KMS-11 (cell line): Measurements from ENCODE around the gene BIN1.
A peak's percentile ranks its signal among the peaks of the same experiment; 100 is the strongest.

ENCODE experiments used
- H2AFZ ChIP-seq: fragments of 200-600 bp; sonication (generic); 2 replicates; pipeline ENCODE4 v1.6.1; 2016; ENCODE audit warnings: antibody characterized with exemption, mixed run types, low read depth
- H3K27ac ChIP-seq: fragments of 200-600 bp; sonication (generic); 2 replicates; pipeline ENCODE4 v1.6.1; 2016; ENCODE audit warnings: mild to moderate bottlenecking, mixed run types
- H3K27me3 ChIP-seq: fragments of 200-600 bp; sonication (generic); 2 replicates; pipeline ENCODE4 v1.6.1; 2017; ENCODE audit warnings: mild to moderate bottlenecking, low read depth, mixed run types, moderate library complexity; ENCODE audit not compliant: insufficient read depth
- H3K36me3 ChIP-seq: fragments of 200-600 bp; sonication (generic); 2 replicates; pipeline ENCODE4 v1.6.1; 2017; ENCODE audit warnings: mild to moderate bottlenecking, mixed run types; ENCODE audit not compliant: insufficient read depth
- H3K4me1 ChIP-seq: fragments of 200-600 bp; sonication (generic); 2 replicates; pipeline ENCODE4 v1.6.1; 2016; ENCODE audit warnings: mild to moderate bottlenecking, low read depth, mixed run types; ENCODE audit not compliant: poor library complexity, severe bottlenecking
- H3K4me2 ChIP-seq: fragments of 200-600 bp; sonication (generic); 2 replicates; pipeline ENCODE4 v1.7.0; 2016; ENCODE audit warnings: mild to moderate bottlenecking, mixed run types
- H3K4me3 ChIP-seq: fragments of 200-600 bp; sonication (generic); IDR thresholded peaks from 2 replicates; pipeline ENCODE4 v1.6.1; 2017; ENCODE audit warnings: low read depth, low read length, mixed read lengths; ENCODE audit not compliant: insufficient read depth
- H3K79me2 ChIP-seq: fragments of 200-600 bp; sonication (generic); 2 replicates; pipeline ENCODE4 v1.6.1; 2016; ENCODE audit warnings: low read depth, mixed run types; ENCODE audit not compliant: insufficient read depth
- H3K9ac ChIP-seq: fragments of 200-600 bp; sonication (generic); 2 replicates; pipeline ENCODE4 v1.6.1; 2016; ENCODE audit warnings: mild to moderate bottlenecking, mixed run types
- H4K20me1 ChIP-seq: fragments of 200-600 bp; sonication (generic); 2 replicates; pipeline ENCODE4 v1.6.1; 2016; ENCODE audit warnings: mild to moderate bottlenecking, mixed run types; ENCODE audit not compliant: insufficient read depth
- CTCF ChIP-seq: fragments of 200-600 bp; sonication (generic); conservative IDR thresholded peaks from 2 replicates; pipeline ENCODE4 v1.6.1; 2017; ENCODE audit warnings: low read depth, mild to moderate bottlenecking, antibody characterized with exemption, low read length, moderate library complexity, mixed read lengths

The BIN1 gene

GRCh38 chr2:127063701-127064590, 43.0 kb downstream of the BIN1 start:
- Histone ChIP-seq H3K79me2 (no peaks in the 10 kb centered on the region), H3K27me3 (no peaks in the 10 kb centered on the region), H3K4me3 (no peak overlapping the region), H2AFZ (peak overlapping the region; percentile 30; the same call in 1 of the 2 replicates), H3K36me3 (no peaks in the 10 kb centered on the region), H3K9ac (peak overlapping the region; percentile 30; the same call in 1 of the 2 replicates), H4K20me1 (no peaks in the 10 kb centered on the region), H3K4me2 (no peak overlapping the region), H3K4me1 (no peaks in the 10 kb centered on the region), H3K27ac (no peak overlapping the region; the same call in 1 of the 2 replicates)
- no peak for TF ChIP-seq CTCF

GRCh38 chr2:127061375-127062273, 45.3 kb downstream of the BIN1 start:
- Histone ChIP-seq H3K27ac (no peak overlapping the region), H3K4me1 (no peaks in the 10 kb centered on the region), H3K27me3 (no peaks in the 10 kb centered on the region), H3K4me2 (no peak overlapping the region), H3K9ac (no peak overlapping the region), H3K79me2 (no peaks in the 10 kb centered on the region), H3K4me3 (no peak overlapping the region), H3K36me3 (no peaks in the 10 kb centered on the region), H2AFZ (no peak overlapping the region), H4K20me1 (no peaks in the 10 kb centered on the region)
- no peak for TF ChIP-seq CTCF

GRCh38 chr2:127060264-127060945, 46.5 kb downstream of the BIN1 start:
- no peak overlapping the region for H3K27ac ChIP-seq

More at GRCh38 chr2:127060264-127060945, 46.5 kb downstream of the BIN1 start:
- H3K36me3 ChIP-seq: no peaks in the 10 kb centered on the region
- H3K4me3 ChIP-seq: no peak overlapping the region
- H4K20me1 ChIP-seq: no peaks in the 10 kb centered on the region
- no peak overlapping the region for H2AFZ ChIP-seq
- H3K9ac ChIP-seq: no peak overlapping the region
- no peaks in the 10 kb centered on the region for H3K79me2 ChIP-seq
- no peaks in the 10 kb centered on the region for H3K4me1 ChIP-seq
- TF ChIP-seq CTCF: no peak
- H3K27me3 ChIP-seq: no peaks in the 10 kb centered on the region
- no peak overlapping the region for H3K4me2 ChIP-seq
